ENCODE results near the gene MBOAT1.

DNA sequence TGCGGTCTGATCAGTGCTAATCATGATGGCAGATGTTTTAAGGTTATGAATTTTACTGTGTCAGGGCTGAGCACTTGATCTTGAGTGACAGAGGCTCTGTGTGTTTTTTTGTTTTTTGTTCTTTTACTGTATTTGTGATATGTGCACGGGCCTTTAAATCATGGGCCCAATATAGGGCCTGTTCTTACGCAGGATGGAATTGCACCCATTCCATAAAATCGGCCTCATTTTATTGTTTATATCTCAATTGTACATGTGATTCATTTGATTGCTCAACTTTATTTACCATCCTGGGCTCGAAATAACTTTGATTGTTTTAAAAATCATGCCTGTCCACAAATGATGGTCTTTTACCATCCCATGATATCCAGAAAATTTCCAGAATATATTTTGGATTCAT, 39.3 kb upstream of the MBOAT1 start:
- TF ChIP-seq NFIC (IDR thresholded peaks at IDR 0.05; ENCODE audit: borderline replicate concordance) = no peak
- TF ChIP-seq, protein P1, sequence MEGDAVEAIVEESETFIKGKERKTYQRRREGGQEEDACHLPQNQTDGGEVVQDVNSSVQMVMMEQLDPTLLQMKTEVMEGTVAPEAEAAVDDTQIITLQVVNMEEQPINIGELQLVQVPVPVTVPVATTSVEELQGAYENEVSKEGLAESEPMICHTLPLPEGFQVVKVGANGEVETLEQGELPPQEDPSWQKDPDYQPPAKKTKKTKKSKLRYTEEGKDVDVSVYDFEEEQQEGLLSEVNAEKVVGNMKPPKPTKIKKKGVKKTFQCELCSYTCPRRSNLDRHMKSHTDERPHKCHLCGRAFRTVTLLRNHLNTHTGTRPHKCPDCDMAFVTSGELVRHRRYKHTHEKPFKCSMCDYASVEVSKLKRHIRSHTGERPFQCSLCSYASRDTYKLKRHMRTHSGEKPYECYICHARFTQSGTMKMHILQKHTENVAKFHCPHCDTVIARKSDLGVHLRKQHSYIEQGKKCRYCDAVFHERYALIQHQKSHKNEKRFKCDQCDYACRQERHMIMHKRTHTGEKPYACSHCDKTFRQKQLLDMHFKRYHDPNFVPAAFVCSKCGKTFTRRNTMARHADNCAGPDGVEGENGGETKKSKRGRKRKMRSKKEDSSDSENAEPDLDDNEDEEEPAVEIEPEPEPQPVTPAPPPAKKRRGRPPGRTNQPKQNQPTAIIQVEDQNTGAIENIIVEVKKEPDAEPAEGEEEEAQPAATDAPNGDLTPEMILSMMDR (IDR thresholded peaks at IDR 0.05) = no peak
- no peak for TF ChIP-seq RAD21 (IDR thresholded peaks at IDR 0.05; ENCODE audit: low read length)
- no peak for TF ChIP-seq TAF1 (IDR thresholded peaks at IDR 0.05; ENCODE audit: borderline replicate concordance, low read depth, low read length)

Measured in SK-N-SH (cell line).